PFSK-1 (cell line): Measurements from ENCODE around the gene ELMO1.

Experiments
- POLR2AphosphoS5 ChIP-seq: IDR thresholded peaks from 2 replicates; pipeline ENCODE4 v1.6.1; 2012; ENCODE audit warnings: low read depth, mild to moderate bottlenecking, control low read depth, low read length, moderate library complexity
- TF ChIP-seq, protein P1 (sequence below), 2 experiments: IDR thresholded peaks; 2 replicates each; pipeline versions ENCODE4 v1.6.1 to v1.8.0; 2011 to 2012; ENCODE audit warnings: low read depth in 2 of 2, low read length in 2 of 2, control low read depth in 1 of 2, inconsistent platforms in 1 of 2, mild to moderate bottlenecking in 1 of 2, moderate library complexity in 1 of 2; ENCODE audit not compliant: insufficient read depth in 1 of 2

GRCh38 chr7:37442268-37442667 is 6.4 kb downstream of the ELMO1 start:
- TF ChIP-seq, protein P1, sequence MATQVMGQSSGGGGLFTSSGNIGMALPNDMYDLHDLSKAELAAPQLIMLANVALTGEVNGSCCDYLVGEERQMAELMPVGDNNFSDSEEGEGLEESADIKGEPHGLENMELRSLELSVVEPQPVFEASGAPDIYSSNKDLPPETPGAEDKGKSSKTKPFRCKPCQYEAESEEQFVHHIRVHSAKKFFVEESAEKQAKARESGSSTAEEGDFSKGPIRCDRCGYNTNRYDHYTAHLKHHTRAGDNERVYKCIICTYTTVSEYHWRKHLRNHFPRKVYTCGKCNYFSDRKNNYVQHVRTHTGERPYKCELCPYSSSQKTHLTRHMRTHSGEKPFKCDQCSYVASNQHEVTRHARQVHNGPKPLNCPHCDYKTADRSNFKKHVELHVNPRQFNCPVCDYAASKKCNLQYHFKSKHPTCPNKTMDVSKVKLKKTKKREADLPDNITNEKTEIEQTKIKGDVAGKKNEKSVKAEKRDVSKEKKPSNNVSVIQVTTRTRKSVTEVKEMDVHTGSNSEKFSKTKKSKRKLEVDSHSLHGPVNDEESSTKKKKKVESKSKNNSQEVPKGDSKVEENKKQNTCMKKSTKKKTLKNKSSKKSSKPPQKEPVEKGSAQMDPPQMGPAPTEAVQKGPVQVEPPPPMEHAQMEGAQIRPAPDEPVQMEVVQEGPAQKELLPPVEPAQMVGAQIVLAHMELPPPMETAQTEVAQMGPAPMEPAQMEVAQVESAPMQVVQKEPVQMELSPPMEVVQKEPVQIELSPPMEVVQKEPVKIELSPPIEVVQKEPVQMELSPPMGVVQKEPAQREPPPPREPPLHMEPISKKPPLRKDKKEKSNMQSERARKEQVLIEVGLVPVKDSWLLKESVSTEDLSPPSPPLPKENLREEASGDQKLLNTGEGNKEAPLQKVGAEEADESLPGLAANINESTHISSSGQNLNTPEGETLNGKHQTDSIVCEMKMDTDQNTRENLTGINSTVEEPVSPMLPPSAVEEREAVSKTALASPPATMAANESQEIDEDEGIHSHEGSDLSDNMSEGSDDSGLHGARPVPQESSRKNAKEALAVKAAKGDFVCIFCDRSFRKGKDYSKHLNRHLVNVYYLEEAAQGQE (IDR thresholded peaks at IDR 0.05; ENCODE audit: insufficient read depth in 1 of 2, low read depth in 2 of 2, low read length in 2 of 2), result no peak
- TF ChIP-seq POLR2AphosphoS5, result no peak
